NCI-H2029 (cell line): ENCODE data around the gene CTNND1.
"Not testable (repeated sequence)": the region's sequence is repeated elsewhere in the genome, so short reads cannot be mapped to it uniquely, and the experiment has no call there.

Source experiments
- DNase-seq: peaks from one replicate; lab custom pipeline; 2025; lab: John Stamatoyannopoulos, UW

The CTNND1 gene

GRCh38 chr11:57791321-57792059, 29.9 kb downstream of the CTNND1 start:
- no peak for DNase-seq

GRCh38 chr11:57792060-57792541, 30.5 kb downstream of the CTNND1 start:
- no peak for DNase-seq

GRCh38 chr11:57792870-57793269, 31.3 kb downstream of the CTNND1 start:
- no peak for DNase-seq

- no peak for DNase-seq
Measured at GRCh38 chr11:57793351-57794115, 31.9 kb downstream of the CTNND1 start.

GRCh38 chr11:57798905-57799559, 37.4 kb downstream of the CTNND1 start:
- peak; percentile 38 for DNase-seq

- peak; percentile 99 for DNase-seq
Measured at GRCh38 chr11:57800444-57801182, 39.0 kb downstream of the CTNND1 start.

GRCh38 chr11:57801183-57801485, 39.5 kb downstream of the CTNND1 start:
- no peak for DNase-seq

- DNase-seq = no peak
Measured at GRCh38 chr11:57802411-57802810, 40.8 kb downstream of the CTNND1 start.

- no peak for DNase-seq
Measured at GRCh38 chr11:57804466-57804865, 42.9 kb downstream of the CTNND1 start.

GRCh38 chr11:57805780-57806179, 44.2 kb downstream of the CTNND1 start:
- DNase-seq = no peak

GRCh38 chr11:57812634-57813033, 51.0 kb downstream of the CTNND1 start:
- no peak for DNase-seq

GRCh38 chr11:57815476-57815875, 53.9 kb downstream of the CTNND1 start:
- DNase-seq = no peak

GRCh38 chr11:57815877-57816276, 54.3 kb downstream of the CTNND1 start:
- no peak for DNase-seq

GRCh38 chr11:57818812-57819211, 57.2 kb downstream of the CTNND1 start:
- no peak for DNase-seq

GRCh38 chr11:57819252-57819979, 57.8 kb downstream of the CTNND1 start:
- no peak for DNase-seq

GRCh38 chr11:57823859-57824258, 62.3 kb downstream of the CTNND1 start:
- DNase-seq = no peak

GRCh38 chr11:57834852-57835251, 73.2 kb downstream of the CTNND1 start:
- DNase-seq = no peak

GRCh38 chr11:57838609-57839008, 77.0 kb downstream of the CTNND1 start:
- not testable (repeated sequence) for DNase-seq

- DNase-seq = no peak
Measured at GRCh38 chr11:57842873-57843272, 81.3 kb downstream of the CTNND1 start.

- no peak for DNase-seq
Measured at GRCh38 chr11:57867966-57868365, 106.4 kb downstream of the CTNND1 start.

GRCh38 chr11:57868491-57868890, 106.9 kb downstream of the CTNND1 start:
- DNase-seq = no peak
